Activated CD4-positive, alpha-beta T cell treated with anti-CD3 and anti-CD28 coated beads, Interleukin-2, Interleukin-4, amounts not matched to agents 100 ng/mL and 50 ng/mL, durations not matched to agents 16 hours and 8 hours (primary cell): ENCODE results near the gene OR6V1.
"Not testable (repeated sequence)": the region's sequence is repeated elsewhere in the genome, so short reads cannot be mapped to it uniquely, and the experiment has no call there.

Source experiments
- DNase-seq: peaks from one replicate; pipeline ENCODE4 v3.0.0-alpha.2; 2020; ENCODE audit warnings: low spot score

The OR6V1 gene

GRCh38 chr7:143043391-143043790 lies 8.8 kb upstream of the OR6V1 start:
- no peak for DNase-seq

DNA sequence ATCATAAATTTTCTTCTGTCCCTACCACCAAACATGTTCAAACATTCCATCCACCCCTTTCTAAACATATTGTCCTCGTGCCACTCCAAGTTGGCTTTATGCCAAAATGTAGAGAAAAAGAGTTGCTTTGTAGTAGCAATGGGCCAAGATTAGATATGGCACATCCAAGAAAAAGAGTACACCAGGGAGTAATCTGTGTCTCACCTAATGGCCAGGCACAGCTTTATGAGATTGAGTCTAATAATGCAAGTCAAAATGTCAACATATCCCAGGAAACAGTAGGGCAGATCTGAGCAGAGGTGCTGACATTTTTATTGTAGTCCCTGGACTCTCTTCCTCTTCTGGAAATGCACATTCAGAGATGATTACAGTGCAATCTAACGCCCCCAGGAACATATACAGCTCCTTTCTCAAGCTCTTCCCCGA lies 5.7 kb upstream of the OR6V1 start:
- DNase-seq = no peak

GRCh38 chr7:143047326-143047725 lies 4.8 kb upstream of the OR6V1 start:
- no peak for DNase-seq

- DNase-seq = no peak
Measured at GRCh38 chr7:143048827-143049226, 3.3 kb upstream of the OR6V1 start.

DNA sequence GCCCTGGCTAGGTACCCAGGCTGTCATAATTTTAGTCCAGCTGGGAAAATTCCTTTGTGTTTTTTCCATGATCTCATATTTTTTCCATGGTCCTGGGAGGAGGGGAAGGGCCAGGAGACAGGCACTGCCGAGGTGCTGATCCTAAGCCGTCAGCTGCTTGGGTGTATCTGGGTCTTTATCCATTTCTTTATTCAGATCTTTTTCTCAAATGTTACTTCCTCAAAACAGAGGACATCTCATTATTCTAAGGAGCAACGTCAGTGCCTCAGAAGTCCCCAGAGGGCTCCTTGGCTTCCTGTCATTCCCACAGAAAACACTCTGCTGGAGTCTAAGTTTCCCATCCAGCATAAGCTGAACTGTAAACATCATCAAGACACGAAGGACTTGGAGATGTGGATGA lies 2.8 kb upstream of the OR6V1 start:
- no peak for DNase-seq

DNA sequence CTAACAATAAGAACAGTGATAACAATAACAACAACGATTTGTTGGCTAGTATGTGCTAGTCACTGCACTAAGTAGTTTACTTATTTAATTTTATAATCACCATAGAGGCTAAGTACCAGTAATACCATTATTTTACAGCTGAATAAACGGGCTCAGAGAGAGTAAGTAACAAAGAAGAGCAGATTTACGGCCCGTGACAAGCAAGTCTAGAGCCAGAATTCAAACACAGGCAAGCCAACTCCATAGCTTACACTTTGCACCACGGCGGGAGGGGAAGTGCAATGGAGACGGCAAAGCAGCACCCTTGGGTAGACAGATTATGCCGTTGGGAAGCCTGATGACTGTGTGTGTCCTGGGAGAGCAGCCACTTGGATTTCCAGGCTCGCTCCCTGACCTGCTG lies 1.2 kb upstream of the OR6V1 start:
- no peak for DNase-seq

GRCh38 chr7:143054621-143055020 lies 2.5 kb downstream of the OR6V1 start:
- no peak for DNase-seq

- no peak for DNase-seq
Measured at GRCh38 chr7:143055754-143056153, 3.6 kb downstream of the OR6V1 start.

DNA sequence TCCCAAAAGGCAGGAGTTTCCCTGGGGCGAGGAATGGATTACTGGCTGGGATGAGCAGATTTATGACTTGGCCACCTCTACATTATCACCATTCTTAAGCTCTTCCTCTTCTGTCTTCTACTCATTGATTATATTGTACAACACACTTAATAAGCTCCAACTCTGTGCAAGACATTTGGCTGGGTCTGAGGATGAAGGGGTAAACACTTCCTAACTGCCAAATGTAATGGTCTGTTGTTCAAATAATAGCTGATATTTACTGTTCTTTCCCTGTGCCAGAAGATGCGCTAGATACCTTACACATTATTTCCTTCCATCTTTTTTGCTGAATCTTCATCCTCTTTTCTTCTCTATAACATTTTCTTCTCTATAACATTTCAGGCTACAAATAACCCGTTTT lies 11.6 kb downstream of the OR6V1 start:
- DNase-seq = no peak

DNA sequence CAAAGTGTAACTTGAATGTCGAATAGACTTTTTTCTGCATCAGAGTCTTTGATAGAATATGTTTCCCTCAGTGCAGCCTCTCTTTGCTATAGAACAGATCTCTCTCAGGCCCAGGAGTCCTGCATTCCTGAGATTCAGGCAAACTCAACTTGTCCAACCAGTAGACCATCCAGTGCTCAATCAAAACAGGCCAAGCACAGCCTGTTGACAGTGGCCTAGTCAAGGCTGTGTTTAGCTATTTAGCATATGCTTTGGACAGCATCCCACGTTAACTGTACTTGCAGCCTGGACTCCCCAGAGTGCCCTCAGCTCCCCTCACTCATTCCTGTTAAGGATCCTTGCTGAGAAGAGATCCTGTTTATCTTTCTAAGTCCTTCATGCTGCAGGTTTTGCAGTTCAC lies 16.3 kb downstream of the OR6V1 start:
- no peak for DNase-seq

- no peak for DNase-seq
Measured at GRCh38 chr7:143069912-143070500, 17.9 kb downstream of the OR6V1 start.

- no peak for DNase-seq
Measured at GRCh38 chr7:143073556-143073955, 21.4 kb downstream of the OR6V1 start.

DNA sequence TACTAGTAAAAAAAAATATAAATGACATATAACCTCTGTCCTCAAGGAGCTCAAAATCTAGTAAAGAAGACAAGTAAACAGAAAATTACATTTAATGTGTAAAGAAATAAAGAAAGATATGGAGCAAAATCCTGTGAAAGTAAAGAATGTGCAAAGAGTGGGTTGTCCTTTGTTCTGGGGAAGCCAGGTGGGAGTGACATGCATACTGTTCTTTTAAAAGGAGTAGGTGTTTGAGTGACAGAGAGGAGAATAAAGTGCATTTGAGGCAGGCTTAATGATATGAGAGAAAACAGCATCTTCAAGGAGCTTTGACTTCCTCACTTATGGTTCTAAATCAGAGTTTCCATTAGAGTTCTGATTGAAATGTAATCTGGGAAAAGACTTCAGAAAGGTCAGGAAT lies 22.0 kb downstream of the OR6V1 start:
- no peak for DNase-seq

DNA sequence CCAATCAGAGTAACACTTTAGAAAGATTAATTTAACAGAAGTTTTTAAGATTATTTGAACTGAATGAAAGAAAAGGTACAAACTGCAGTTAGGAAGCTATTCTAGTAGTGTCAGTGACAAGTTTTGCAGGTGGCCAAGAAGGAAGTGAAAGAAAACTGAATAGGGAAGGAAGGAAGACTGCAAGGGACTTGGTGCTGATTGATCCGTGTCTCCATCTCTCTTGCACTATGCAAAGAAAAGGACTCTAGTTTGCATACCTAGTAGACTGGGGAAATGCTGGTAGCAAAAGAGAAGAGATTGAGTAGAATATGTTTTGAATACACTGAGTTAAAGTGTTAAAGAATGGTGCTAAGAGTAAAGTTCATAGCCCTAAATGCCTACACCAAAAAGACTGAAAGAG lies 33.0 kb downstream of the OR6V1 start:
- no peak for DNase-seq

- DNase-seq = not testable (repeated sequence)
Measured at GRCh38 chr7:143085610-143086009, 33.5 kb downstream of the OR6V1 start.

- not testable (repeated sequence) for DNase-seq
Measured at GRCh38 chr7:143088549-143089231, 36.5 kb downstream of the OR6V1 start.

DNA sequence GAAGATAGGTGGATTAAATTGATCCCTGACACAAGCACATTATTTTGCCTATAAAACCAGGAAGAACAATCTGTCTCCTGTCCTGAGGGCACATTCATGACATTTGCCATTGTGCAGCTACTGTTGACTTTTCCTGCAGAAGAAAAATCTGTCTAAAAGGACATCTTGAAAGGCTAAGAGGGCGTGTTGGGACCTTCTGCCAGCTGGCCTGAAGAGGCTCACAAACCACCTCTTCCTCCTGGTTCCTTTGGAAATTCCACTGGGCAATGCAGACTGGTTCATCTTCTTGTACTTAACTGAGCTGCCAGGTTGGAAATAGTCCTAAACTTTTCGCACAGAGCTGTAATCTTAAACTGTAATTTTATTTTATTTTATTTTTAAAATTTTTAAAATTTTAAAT lies 44.0 kb downstream of the OR6V1 start:
- no peak for DNase-seq

- DNase-seq = not testable (repeated sequence)
Measured at GRCh38 chr7:143099579-143099978, 47.4 kb downstream of the OR6V1 start.
